ENCODE measurements around the gene DMRT2.

DNA sequence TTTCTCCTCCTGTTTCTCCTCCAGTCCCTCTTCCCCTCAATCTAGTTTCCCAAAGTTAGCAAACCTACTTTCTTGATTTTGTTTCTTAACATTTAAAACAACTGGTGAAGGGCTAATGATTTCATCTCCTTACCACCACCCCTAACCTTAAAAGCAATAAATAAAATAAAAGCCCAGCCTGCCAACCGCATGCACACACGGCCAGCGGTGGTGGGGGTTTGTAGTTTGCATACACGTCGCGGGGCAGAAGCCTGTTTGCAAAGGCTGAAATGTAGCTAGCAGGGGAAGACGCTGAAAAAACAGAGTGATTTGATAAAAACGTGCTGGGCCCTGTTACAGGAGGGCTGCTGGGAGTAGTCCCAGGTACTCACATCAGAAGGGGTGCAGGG lies 1.9 kb upstream of the DMRT2 start:
- TF ChIP-seq CTCF (conservative IDR thresholded peaks at IDR 0.05; ENCODE audit: low read length) (no peak), EZH2phosphoT487 (IDR thresholded peaks at IDR 0.05; ENCODE audit: borderline replicate concordance) (no peak)
